GM12801 (cell line): Measurements from ENCODE around the gene TKTL2.

Experiments
- TF ChIP-seq, protein P1 (sequence below): IDR thresholded peaks from one replicate; pipeline ENCODE4 v1.5.1; 2011; ENCODE audit warnings: control low read depth; ENCODE audit not compliant: insufficient read length; ENCODE audit errors: extremely low read depth

The TKTL2 gene

DNA sequence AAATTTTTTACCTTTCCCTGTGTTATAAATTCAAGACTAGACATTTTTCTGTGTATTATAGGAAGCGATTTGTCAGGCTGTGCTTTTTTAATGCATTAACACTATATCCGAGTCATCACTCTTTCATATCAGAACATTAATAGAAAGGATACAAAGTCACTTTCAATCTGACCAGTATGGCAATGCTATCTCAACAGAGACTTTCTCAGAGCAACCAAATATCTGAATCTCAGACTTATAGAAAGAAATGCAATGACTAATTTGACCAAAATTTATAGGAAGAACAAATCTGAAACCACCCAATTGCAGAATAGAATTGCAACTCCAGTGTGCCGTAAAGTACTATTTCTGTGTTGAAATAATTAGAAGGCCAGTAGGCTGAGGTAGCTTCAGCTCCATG, 473 bp upstream of the TKTL2 start:
- TF ChIP-seq, protein P1, sequence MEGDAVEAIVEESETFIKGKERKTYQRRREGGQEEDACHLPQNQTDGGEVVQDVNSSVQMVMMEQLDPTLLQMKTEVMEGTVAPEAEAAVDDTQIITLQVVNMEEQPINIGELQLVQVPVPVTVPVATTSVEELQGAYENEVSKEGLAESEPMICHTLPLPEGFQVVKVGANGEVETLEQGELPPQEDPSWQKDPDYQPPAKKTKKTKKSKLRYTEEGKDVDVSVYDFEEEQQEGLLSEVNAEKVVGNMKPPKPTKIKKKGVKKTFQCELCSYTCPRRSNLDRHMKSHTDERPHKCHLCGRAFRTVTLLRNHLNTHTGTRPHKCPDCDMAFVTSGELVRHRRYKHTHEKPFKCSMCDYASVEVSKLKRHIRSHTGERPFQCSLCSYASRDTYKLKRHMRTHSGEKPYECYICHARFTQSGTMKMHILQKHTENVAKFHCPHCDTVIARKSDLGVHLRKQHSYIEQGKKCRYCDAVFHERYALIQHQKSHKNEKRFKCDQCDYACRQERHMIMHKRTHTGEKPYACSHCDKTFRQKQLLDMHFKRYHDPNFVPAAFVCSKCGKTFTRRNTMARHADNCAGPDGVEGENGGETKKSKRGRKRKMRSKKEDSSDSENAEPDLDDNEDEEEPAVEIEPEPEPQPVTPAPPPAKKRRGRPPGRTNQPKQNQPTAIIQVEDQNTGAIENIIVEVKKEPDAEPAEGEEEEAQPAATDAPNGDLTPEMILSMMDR: no peak

DNA sequence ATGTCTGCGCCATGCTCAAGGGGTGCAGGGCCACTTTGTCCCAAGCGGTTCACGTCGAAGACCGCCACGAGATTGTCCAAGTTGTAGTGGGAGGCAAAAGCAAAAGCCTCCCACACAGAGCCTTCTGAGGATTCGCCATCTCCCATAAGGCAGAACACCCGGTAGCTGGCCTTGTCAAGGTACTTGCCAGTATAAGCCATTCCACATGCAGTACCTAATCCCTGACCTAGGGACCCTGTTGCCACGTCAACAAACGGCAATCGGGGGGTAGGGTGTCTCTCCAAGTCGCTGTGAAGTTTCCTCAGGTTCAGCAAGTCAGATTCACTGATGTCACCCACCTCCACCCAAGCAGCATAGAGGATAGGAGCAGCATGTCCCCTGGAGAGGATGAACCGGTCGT, 424 bp downstream of the TKTL2 start:
- TF ChIP-seq, protein P1: no peak

DNA sequence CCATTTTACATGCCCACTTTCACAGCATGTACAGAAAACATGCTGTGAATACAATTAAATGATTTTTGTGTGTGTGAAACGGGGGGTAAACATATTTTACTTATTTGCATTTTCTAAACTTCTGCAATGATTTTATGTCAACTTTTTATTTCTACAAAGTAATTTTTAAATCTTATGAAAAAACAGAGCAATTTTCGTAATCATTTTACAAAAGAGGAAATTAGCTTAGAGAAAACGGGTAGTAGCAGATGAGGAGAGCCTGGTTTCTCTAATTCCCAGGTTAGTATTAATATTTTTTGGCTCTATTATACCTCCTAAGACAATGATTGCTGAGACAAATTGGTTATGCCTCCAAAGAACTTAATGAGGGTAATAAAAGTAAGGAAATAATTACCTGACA, 3.2 kb downstream of the TKTL2 start:
- TF ChIP-seq, protein P1: no peak

DNA sequence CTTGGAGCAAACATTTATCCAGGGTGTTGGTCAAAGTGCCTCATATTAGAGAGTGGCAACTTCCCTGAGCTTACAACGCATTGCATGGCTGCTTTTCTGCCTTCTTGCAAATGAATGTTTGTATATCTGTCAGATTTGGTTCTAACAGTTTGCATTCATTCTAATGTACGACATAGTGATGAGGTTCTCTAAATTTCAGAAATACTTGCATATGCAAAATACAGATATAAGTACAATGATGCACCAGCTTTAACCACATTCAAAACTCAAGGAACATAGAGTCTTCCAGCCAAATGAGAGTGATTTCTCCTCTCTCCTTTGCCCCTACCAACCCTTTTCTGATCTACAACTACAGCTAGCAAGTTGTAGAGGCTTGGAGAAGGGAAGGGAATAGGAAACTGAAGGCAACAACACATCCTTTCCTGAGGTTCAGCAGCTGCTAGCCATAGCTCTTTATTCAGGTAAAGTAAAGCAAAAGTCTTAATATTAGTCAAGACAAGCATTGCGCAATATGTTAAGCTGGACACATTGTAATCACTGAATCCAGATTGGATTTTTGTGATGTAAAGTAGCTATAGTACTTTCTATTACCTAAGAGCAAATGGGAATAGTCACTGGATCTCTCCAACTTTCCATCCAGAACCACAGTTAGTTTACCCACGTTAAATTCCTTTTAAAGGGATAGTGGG, 6.3 kb downstream of the TKTL2 start:
- TF ChIP-seq, protein P1: no peak

DNA sequence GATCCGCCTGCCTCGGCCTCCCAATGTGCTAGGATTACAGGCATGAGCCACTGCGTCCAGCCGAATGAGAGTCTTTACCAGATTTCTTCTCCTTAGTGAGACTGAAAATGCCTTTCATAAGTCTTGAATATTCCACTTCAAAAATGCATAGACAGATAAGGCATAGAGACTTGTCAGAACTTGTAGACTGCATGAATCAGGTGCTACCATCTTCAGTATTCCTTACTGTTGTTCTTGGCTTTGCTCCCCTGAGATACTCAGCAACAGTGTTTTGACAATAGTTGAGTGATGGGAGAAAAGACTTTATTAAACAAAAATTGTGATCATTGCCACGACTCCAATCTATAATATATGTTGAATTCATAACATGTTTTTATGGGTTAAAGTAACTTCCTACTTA, 11.0 kb downstream of the TKTL2 start:
- TF ChIP-seq, protein P1: no peak

DNA sequence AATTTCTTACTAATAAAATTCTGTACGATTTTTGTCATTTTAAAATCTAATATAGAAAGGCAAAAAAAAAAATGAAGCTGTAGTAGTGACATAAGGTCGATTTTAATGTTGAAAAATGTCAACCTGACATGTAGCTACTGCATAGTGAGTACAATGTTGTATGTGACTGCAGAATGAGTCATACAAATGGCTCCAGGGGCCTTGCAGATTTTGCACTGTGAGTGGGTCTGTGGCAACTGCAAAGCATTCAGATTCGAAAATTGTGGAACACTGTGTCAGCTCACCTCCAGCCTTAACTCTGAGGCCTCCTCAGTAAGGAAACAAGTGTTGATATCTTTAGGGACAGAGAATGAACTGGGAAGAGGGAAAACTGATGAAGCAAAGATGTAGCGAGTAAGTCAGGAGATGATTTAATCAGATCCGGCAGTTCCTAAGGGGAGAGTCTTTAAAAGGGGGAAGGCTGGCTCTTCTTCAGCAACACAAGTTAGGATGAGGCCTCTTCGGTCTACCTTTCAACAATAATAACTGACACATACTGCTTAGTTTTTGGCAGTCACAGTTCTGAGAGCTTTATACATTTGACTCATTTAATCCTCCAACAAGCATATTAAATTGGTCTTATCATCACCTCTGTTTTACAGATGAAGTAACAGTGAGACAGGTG, 24.9 kb downstream of the TKTL2 start:
- TF ChIP-seq, protein P1: no peak

DNA sequence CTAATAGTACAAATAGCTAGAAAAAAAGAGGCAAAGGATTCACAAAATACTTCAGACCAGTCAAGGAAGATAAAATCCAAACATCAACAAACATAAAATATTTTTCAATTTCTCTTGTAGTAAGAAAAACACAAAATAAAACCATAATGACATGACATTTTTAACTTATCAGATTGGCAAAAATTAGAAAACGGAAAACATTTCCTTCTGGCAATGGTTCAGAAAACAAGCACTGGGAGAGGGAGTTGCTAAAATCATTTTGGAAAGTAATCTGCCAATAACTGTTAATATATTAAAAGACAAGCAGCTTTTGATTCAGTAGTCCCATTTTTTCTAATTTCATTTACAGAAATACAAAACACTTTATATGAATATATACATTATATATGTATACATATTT, 26.1 kb downstream of the TKTL2 start:
- TF ChIP-seq, protein P1: no peak
